A172 (cell line): Measurements from ENCODE around the gene B4GALT1. TPM values are rescaled to one million over a fixed set of nuclear protein-coding genes. Genes with fewer than 3 reads are reported as not detected.

ENCODE experiments used
- DNase-seq: peaks from one replicate; pipeline ENCODE4 v3.0.0-alpha.2; 2015; ENCODE audit warnings: low spot score
- total RNA-seq: library from RNA; depleted of rRNA; stranded (reverse); fragments of >200 nt; shearing (Covaris generic); gene quantifications from 2 replicates; pipeline ENCODE4 v1.2.3, GENCODE V29; 2014; rRNA removed

The B4GALT1 gene, protein sequence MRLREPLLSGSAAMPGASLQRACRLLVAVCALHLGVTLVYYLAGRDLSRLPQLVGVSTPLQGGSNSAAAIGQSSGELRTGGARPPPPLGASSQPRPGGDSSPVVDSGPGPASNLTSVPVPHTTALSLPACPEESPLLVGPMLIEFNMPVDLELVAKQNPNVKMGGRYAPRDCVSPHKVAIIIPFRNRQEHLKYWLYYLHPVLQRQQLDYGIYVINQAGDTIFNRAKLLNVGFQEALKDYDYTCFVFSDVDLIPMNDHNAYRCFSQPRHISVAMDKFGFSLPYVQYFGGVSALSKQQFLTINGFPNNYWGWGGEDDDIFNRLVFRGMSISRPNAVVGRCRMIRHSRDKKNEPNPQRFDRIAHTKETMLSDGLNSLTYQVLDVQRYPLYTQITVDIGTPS
- total RNA-seq: 15.2 and 19.8 TPM in 2 replicates

DNA sequence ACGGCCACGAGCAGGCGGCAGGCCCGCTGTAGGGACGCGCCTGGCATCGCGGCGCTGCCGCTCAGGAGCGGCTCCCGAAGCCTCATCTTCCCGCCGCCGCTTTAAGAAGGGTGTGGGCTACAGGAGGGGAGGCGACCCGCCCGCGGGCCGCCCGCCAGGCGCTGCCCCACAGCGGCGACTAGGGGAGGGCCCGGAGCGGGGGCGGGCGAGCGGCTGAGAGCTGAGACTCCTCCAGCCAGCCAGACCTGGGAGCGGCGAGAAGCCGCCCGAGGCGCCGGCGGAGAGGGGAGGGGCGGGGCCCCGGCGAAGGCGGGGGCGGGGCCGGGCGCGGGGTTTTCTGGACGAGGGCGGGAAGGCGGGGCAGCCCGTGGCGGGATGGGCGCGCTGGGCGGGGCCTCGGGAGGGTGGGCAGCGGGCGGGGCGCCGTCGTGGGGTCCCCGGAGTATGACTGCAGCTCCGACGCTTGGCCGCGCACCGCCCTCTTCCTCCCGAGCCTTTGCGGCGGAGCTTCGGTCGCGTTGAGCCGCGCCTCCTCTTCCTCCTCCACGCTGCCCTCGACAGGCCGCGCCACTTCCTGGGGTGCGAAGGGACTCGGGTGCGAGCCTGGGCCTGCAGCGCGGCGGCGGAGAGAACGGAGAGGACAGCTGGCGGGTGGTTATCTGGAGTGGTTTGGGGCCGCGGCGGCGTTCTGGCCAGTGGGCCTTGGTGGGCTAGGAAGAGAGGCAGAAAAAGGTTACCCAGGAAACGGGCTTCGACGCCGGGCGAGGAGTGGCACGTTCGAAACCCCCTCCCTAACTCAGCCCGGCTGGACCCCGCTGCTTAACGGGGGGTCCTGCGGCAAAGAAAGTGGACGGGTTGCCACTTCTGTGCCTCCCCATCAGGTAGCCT is at the start of gene B4GALT1:
B4GALT1 (minus strand) TSS at position 253 of the 888 bp plus-strand sequence; CDS start at position 86, 167 bp downstream.
- DNase-seq: peak; percentile 79

DNA sequence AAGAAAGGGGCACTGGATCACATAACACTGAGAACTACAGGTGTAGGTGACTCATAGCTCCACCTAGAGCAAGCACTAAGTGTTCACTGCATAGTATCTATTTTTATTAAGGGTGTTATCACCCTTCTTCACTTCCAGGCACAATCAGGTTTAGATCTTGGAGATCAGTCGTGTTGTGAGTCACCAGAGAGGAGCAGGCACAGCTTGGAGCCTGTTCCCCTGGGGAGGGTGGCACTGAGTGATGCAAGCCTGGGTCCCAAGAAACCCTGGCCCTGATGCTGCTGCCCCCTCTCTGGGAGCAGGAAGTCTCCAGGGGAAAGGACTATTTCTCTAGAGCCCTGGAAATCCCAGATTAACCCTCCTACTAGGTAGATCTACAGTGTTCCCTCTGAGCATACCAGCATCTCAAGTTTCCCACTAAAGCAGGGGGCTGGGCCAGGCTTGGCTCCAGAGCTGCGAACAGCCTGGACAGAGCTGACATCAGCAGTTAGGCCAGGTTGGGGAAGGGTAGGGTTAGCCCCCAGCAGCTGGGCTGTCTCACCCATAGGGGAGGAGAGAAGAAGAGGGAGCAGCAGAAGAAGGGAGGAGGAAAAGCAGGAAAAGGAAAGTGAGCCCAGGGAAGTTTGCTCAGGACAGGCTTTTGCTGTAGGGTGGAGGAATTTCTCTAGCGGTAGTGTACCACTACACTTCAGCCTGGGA is 44.7 kb upstream of the B4GALT1 start:
- DNase-seq: peak; percentile 40

- DNase-seq: no peak
Measured at GRCh38 chr9:33210006-33210715, 43.0 kb upstream of the B4GALT1 start.

- DNase-seq: no peak
Measured at GRCh38 chr9:33209394-33209793, 42.3 kb upstream of the B4GALT1 start.

DNA sequence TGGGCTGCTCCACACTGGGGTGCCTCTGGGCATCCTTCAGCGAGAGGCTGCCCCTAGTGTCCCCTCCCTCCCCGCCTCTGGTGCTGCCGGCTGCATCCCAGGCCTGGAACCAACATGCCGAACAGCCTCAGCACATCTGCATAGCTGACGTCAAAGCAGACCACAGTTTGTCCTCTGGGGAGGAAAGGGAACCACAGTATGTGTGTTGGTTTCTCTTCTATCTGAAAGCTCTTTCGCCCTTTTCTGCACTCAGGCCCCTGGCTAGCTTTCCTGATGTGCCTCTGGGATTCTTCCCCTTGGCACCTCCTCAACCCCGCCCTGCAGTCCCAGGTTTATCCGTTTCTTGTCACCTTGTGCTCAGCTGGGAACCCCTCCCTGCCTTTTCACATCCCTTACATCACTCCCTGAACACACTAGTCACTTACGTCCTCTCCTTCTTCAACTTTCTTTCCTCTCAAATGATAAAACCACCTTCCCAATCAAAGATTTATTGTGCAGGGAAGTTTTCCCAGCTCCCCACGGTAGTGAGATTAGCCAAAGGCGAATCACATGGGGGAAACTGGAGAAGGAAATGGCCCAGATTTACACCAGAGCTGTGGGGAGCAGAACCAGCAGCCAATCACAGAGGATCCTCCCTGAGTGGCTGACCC is 35.5 kb upstream of the B4GALT1 start:
- DNase-seq: no peak

DNA sequence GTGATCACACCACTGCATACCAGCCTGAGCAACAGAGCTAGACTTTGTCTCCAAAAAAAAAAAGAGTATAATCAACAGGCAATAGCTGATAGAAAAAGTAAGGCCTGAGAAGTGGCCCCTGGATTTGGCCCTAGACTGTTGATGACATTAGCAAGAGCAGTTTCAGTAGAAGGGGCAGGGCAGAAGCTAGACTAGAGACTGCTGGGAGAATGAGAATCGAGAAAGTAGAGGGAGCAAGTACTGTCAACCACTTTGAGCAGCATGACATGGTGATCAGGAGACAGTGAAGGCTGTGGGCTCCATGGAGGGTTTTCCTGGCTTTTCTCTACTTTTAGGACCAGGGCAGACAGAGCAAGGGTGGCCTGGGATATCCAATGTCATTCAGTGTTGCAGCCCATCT is 34.9 kb upstream of the B4GALT1 start:
- no peak for DNase-seq

DNA sequence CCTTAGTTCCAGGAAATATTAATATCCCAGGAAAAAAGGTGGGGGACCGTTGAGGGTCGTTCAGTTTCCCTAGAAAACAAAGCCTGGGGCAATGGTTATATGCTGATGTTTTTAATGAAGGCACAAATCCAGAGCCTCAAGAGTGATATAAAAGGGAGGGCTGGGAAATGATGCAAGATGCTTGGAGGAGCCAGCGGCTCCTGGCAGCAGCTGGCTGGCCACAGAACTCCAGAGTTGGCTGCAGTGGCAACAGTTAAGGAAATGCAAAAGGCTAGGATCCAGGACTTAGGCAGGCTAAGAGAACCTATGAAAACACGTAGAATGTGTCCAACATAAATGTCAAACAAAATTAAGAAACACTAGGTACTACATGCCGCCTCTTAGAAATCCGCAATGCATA is 31.0 kb upstream of the B4GALT1 start:
- DNase-seq: no peak

DNA sequence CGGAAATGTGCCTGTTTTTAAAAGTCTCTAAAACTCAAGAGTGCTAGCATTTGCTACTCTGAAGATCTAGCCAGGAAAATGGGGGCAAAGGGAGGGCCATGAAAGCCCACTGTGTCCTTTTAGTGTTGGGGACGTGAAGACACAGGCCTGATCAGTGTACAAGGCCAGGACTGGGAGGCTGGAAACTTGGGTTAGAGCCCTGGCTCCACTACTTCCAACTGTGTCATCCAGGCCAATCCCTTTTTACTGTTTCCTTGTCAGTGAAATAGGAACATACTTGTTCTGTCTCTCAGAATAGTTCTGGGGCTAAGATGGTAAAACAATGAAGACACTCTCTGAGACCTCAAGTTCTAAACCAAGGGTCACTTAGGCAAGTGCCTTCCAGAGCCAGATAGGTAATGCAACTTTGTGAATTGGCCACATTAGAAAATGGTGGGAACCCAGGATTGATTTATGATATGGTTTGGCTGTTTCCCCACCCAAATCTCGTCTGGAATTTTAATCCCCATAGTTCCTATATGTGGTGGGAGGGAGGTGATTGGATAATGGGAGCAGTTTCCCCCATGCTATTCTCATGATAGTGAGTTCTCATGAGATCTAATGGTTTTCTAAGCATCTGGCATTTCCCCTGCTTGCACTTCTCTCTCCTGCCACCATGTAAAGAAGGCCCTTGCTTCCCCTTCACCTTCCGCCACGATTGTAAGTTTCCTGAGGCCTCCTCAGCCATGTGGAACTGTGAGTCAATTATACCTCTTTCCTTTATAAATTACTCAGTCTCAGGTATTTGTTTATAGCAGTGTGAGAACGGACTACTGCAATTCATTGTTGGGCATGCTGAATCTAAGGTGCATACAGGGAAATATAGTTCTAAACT is 30.4 kb upstream of the B4GALT1 start:
- no peak for DNase-seq

DNA sequence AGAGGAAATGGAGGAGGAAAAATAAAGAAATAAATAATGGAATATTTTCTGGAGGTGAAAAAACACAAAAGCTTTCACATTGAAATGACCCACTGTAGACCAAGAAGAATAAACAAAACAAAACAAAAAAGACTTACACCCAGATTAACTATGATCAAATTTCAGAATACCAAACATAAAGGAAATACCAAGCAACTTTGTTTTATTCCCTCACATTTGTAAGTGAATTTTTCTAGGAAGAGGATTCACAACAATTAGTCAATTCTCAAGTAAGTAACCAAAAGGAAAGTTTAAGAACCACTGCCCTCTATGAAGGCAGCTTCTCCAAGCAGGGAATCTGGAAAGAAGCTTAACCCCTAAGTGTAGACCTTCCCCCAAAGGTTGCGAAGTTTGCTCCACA is 29.6 kb upstream of the B4GALT1 start:
- DNase-seq: no peak

- no peak for DNase-seq
Measured at GRCh38 chr9:33193818-33194217, 26.7 kb upstream of the B4GALT1 start.

GRCh38 chr9:33192493-33193255 is 25.5 kb upstream of the B4GALT1 start:
- no peak for DNase-seq

- no peak for DNase-seq
Measured at GRCh38 chr9:33190021-33190705, 23.0 kb upstream of the B4GALT1 start.

- no peak for DNase-seq
Measured at GRCh38 chr9:33189331-33189791, 22.2 kb upstream of the B4GALT1 start.

GRCh38 chr9:33188711-33189110 is 21.6 kb upstream of the B4GALT1 start:
- no peak for DNase-seq

- no peak for DNase-seq
Measured at GRCh38 chr9:33187519-33188218, 20.5 kb upstream of the B4GALT1 start.

- DNase-seq: no peak
Measured at GRCh38 chr9:33186457-33187168, 19.5 kb upstream of the B4GALT1 start.

GRCh38 chr9:33185858-33186257 is 18.7 kb upstream of the B4GALT1 start:
- no peak for DNase-seq
